Parathyroid adenoma (tissue), 2 donors: ENCODE data around the gene OR13H1.

Experiments used
- H2AFZ ChIP-seq: fragments of 300-600 bp; sonication (generic); one replicate; pipeline ENCODE4 v1.7.0; 2017; ENCODE audit warnings: antibody characterized with exemption, mild to moderate bottlenecking
- H3K27ac ChIP-seq: fragments of 300-600 bp; sonication (generic); one replicate; pipeline ENCODE4 v1.7.0; 2017
- H3K27me3 ChIP-seq: fragments of 300-600 bp; sonication (generic); one replicate; pipeline ENCODE4 v1.7.0; 2017; ENCODE audit warnings: low read length; ENCODE audit not compliant: control insufficient read depth, insufficient read depth
- H3K36me3 ChIP-seq: fragments of 300-600 bp; sonication (generic); one replicate; pipeline ENCODE4 v1.7.0; 2017; ENCODE audit warnings: low read length; ENCODE audit not compliant: control insufficient read depth, insufficient read depth
- H3K4me1 ChIP-seq: fragments of 300-600 bp; sonication (generic); one replicate; pipeline ENCODE4 v1.7.0; 2017; ENCODE audit warnings: control low read depth
- H3K4me2 ChIP-seq: fragments of 300-600 bp; sonication (generic); one replicate; pipeline ENCODE4 v1.7.0; 2017; ENCODE audit warnings: low read length
- H3K4me3 ChIP-seq: fragments of 300-600 bp; sonication (generic); one replicate; pipeline ENCODE4 v1.7.0; 2017; ENCODE audit warnings: low read depth, low read length
- H3K79me2 ChIP-seq: fragments of 300-600 bp; sonication (generic); one replicate; pipeline ENCODE4 v1.7.0; 2017; ENCODE audit warnings: control low read depth
- H3K9ac ChIP-seq: fragments of 300-600 bp; sonication (generic); one replicate; pipeline ENCODE4 v1.7.0; 2017; ENCODE audit warnings: mild to moderate bottlenecking
- H3K9me3 ChIP-seq: fragments of 300-600 bp; sonication (generic); one replicate; pipeline ENCODE4 v1.7.0; 2017; ENCODE audit warnings: low read length; ENCODE audit not compliant: control insufficient read depth
- CTCF ChIP-seq: fragments of 300-600 bp; sonication (generic); IDR thresholded peaks from one replicate; pipeline ENCODE4 v1.7.0; 2017; ENCODE audit warnings: antibody characterized with exemption, mild to moderate bottlenecking
- donor health status: primary hyperparathyroidism.

The OR13H1 gene

GRCh38 chrX:131588995-131589394 lies 45.1 kb downstream of the OR13H1 start:
- Histone ChIP-seq H3K36me3 (no peaks in the 10 kb centered on the region), H3K4me3 (no peak overlapping the region), H3K4me2 (no peak overlapping the region), H3K9ac (no peak overlapping the region), H3K9me3 (no peaks in the 10 kb centered on the region), H3K27me3 (no peaks in the 10 kb centered on the region), H2AFZ (no peak overlapping the region), H3K4me1 (no peaks in the 10 kb centered on the region), H3K79me2 (no peaks in the 10 kb centered on the region), H3K27ac (no peak overlapping the region)
- no peak for TF ChIP-seq CTCF
